H1 (cell line): Measurements from ENCODE around the gene ATXN7. TPM values are rescaled to one million over a fixed set of nuclear protein-coding genes. Genes with fewer than 3 reads are reported as not detected.

Experiments used
- CTCF ChIA-PET: fragments of 300-600 bp; sonication (Branson Sonifier 250); formaldehyde crosslinking; loops from one replicate; lab custom pipeline; 2021; ENCODE audit not compliant: partially characterized antibody; lab: Charles Lee
- POLR2A ChIA-PET: fragments of 300-600 bp; sonication (Branson Sonifier 250); formaldehyde crosslinking; loops from one replicate; lab custom pipeline; 2021; ENCODE audit warnings: inconsistent platforms; ENCODE audit not compliant: partially characterized antibody; lab: Charles Lee
- DNase-seq, 2 experiments: peaks; one replicate each; pipeline versions ENCODE4 v3.0.0 to v3.0.0-alpha.2; 2010 to 2022; ENCODE audit warnings: low spot score in 2 of 2, low read depth in 1 of 2, mixed read lengths in 1 of 2
- FAIRE-seq: peaks from 2 replicates; lab custom pipeline; 2011; peaks lifted over from hg19 to GRCh38; lab: Jason Lieb, UNC
- H2AFZ ChIP-seq: 2 replicates; pipeline ENCODE4 v1.8.1; 2012; ENCODE audit warnings: low read length, inconsistent platforms
- H2AK5ac ChIP-seq: 2 replicates; pipeline ENCODE4 v1.6.1; 2013; ENCODE audit warnings: low read depth, low read length
- H2BK120ac ChIP-seq: replicated peaks from 2 replicates; pipeline ENCODE3; 2013; ENCODE audit warnings: low read depth, low read length, inconsistent platforms
- H2BK12ac ChIP-seq: 2 replicates; pipeline ENCODE4 v1.6.1; 2013; ENCODE audit warnings: low read depth, low read length
- H2BK15ac ChIP-seq: 2 replicates; pipeline ENCODE4 v1.6.1; 2013; ENCODE audit warnings: low read length
- H2BK20ac ChIP-seq: 2 replicates; pipeline ENCODE4 v1.6.1; 2013; ENCODE audit warnings: low read length
- H2BK5ac ChIP-seq: 2 replicates; pipeline ENCODE4 v1.6.1; 2013; ENCODE audit warnings: low read depth, low read length
- H3K14ac ChIP-seq: 2 replicates; pipeline ENCODE4 v1.6.1; 2013; ENCODE audit warnings: inconsistent platforms; ENCODE audit not compliant: insufficient read length
- H3K18ac ChIP-seq: 2 replicates; pipeline ENCODE4 v1.6.1; 2013; ENCODE audit warnings: low read length; ENCODE audit errors: extremely low read depth
- H3K23ac ChIP-seq: 2 replicates; pipeline ENCODE4 v1.6.1; 2013; ENCODE audit warnings: inconsistent platforms; ENCODE audit not compliant: insufficient read length
- H3K23me2 ChIP-seq: 2 replicates; pipeline ENCODE4 v1.6.1; 2013; ENCODE audit warnings: low read depth, low read length
- H3K27ac ChIP-seq: 2 replicates; pipeline ENCODE4 v1.6.1; 2011; ENCODE audit warnings: low read depth, low read length, inconsistent platforms
- H3K27me3 ChIP-seq, 4 experiments: replicated peaks in 1 of 4; 1 replicate in 1 of 4; 2 replicates in 3 of 4; pipeline versions ENCODE4 v1.6.1 to v1.8.1; 2011 to 2013; ENCODE audit warnings: low read length in 3 of 4, mild to moderate bottlenecking in 3 of 4, inconsistent platforms in 2 of 4, mixed read lengths in 2 of 4, moderate library complexity in 1 of 4; ENCODE audit not compliant: control insufficient read depth in 3 of 4, insufficient read depth in 3 of 4; ENCODE audit errors: extremely low read depth in 1 of 4
- H3K36me3 ChIP-seq, 4 experiments: 2 replicates each; pipeline versions ENCODE4 v1.6.1 to v1.8.1; 2011 to 2013; ENCODE audit warnings: mild to moderate bottlenecking in 4 of 4, low read length in 3 of 4, moderate library complexity in 2 of 4, control low read depth in 1 of 4, inconsistent platforms in 1 of 4; ENCODE audit not compliant: insufficient read depth in 4 of 4, control insufficient read depth in 2 of 4
- H3K4ac ChIP-seq: replicated peaks from 2 replicates; pipeline ENCODE3; 2013; ENCODE audit warnings: low read length, low read depth, mixed read lengths, inconsistent platforms; ENCODE audit not compliant: insufficient read length
- H3K4me1 ChIP-seq, 4 experiments: replicated peaks in 1 of 4; 1 replicate in 1 of 4; 2 replicates in 3 of 4; pipeline versions ENCODE4 v1.6.1 to v1.8.1; 2011 to 2013; ENCODE audit warnings: low read length in 3 of 4, inconsistent platforms in 2 of 4, mixed read lengths in 1 of 4; ENCODE audit not compliant: insufficient read depth in 4 of 4, control insufficient read depth in 3 of 4
- H3K4me2 ChIP-seq, 2 experiments: 2 replicates each; pipeline versions ENCODE4 v1.6.1 to v1.8.1; 2011 to 2013; ENCODE audit warnings: low read depth in 2 of 2, low read length in 2 of 2, control low read depth in 1 of 2, inconsistent platforms in 1 of 2, mild to moderate bottlenecking in 1 of 2; ENCODE audit not compliant: insufficient read depth in 1 of 2
- H3K4me3 ChIP-seq, 4 experiments: fragments of 200-600, 300-600 bp in 1 of 4; sonication (generic), shearing (Covaris generic), sonication (Bioruptor Twin) in 1 of 4; 2 replicates each; pipeline versions ENCODE4 v1.5.1 to v1.8.1; 2011 to 2016; ENCODE audit warnings: low read length in 4 of 4, low read depth in 3 of 4, control low read depth in 2 of 4, inconsistent platforms in 2 of 4, mild to moderate bottlenecking in 2 of 4, mixed read lengths in 1 of 4, moderate library complexity in 1 of 4; ENCODE audit not compliant: insufficient read depth in 2 of 4; ENCODE audit errors: extremely low read depth in 1 of 4
- H3K56ac ChIP-seq: replicated peaks from 2 replicates; pipeline ENCODE3; 2013; ENCODE audit warnings: low read depth, mild to moderate bottlenecking, mixed read lengths, low read length, inconsistent platforms; ENCODE audit not compliant: insufficient read length
- H3K79me1 ChIP-seq: 2 replicates; pipeline ENCODE4 v1.6.1; 2013; ENCODE audit warnings: low read depth, low read length, control low read depth
- H3K79me2 ChIP-seq, 2 experiments: 2 replicates each; pipeline versions ENCODE4 v1.6.1 to v1.8.1; 2012 to 2013; ENCODE audit warnings: low read length in 2 of 2, mild to moderate bottlenecking in 2 of 2, inconsistent platforms in 1 of 2; ENCODE audit not compliant: insufficient read depth in 2 of 2, control insufficient read depth in 1 of 2
- H3K9ac ChIP-seq, 4 experiments: replicated peaks in 1 of 4; 1 replicate in 1 of 4; 2 replicates in 3 of 4; pipeline versions ENCODE4 v1.6.1 to v1.8.1; 2011 to 2013; ENCODE audit warnings: low read depth in 3 of 4, low read length in 3 of 4, control low read depth in 2 of 4, mild to moderate bottlenecking in 2 of 4, moderate library complexity in 2 of 4, inconsistent platforms in 1 of 4; ENCODE audit errors: extremely low read depth in 1 of 4
- H3K9me3 ChIP-seq, 2 experiments: 2 replicates each; pipeline versions ENCODE4 v1.6.1 to v1.8.1; 2012 to 2013; ENCODE audit warnings: mild to moderate bottlenecking in 2 of 2, moderate library complexity in 2 of 2, control low read depth in 1 of 2, inconsistent platforms in 1 of 2, low read depth in 1 of 2, low read length in 1 of 2, mixed read lengths in 1 of 2; ENCODE audit not compliant: insufficient read depth in 2 of 2
- H4K20me1 ChIP-seq, 2 experiments: replicated peaks in 1 of 2; 2 replicates each; pipeline versions ENCODE3 to v1.8.1; 2011 to 2013; ENCODE audit warnings: inconsistent platforms in 2 of 2, low read length in 2 of 2, mild to moderate bottlenecking in 1 of 2; ENCODE audit not compliant: insufficient read depth in 2 of 2, control insufficient read depth in 1 of 2
- H4K5ac ChIP-seq: 2 replicates; pipeline ENCODE4 v1.6.1; 2013; ENCODE audit warnings: low read length, low read depth, mixed read lengths, inconsistent platforms; ENCODE audit not compliant: insufficient read length
- H4K8ac ChIP-seq: 2 replicates; pipeline ENCODE4 v1.8.0; 2013; ENCODE audit warnings: mild to moderate bottlenecking, moderate library complexity, low read length, inconsistent platforms; ENCODE audit not compliant: insufficient read depth; ENCODE audit errors: extremely low read depth
- H4K91ac ChIP-seq: replicated peaks from 2 replicates; pipeline ENCODE3; 2013; ENCODE audit warnings: low read length, mixed read lengths, inconsistent platforms; ENCODE audit not compliant: insufficient read length
- GTF2F1 ChIP-seq: IDR thresholded peaks from 2 replicates; pipeline ENCODE4 v1.6.1; 2012; ENCODE audit warnings: low read depth, low read length, improper control_type of control experiment, borderline replicate concordance
- POLR2AphosphoS5 ChIP-seq: IDR thresholded peaks from 2 replicates; pipeline ENCODE4 v1.6.1; 2011; ENCODE audit warnings: low read depth, low read length
- SAP30 ChIP-seq: fragments of 300-600 bp; sonication (generic); IDR thresholded peaks from 2 replicates; pipeline ENCODE4 v1.7.1; 2012; ENCODE audit warnings: low read length, moderate library complexity, mild to moderate bottlenecking, inconsistent platforms; ENCODE audit not compliant: insufficient read depth, insufficient replicate concordance
- SIN3A ChIP-seq, 2 experiments: IDR thresholded peaks in 1 of 2; conservative IDR thresholded peaks in 1 of 2; 2 replicates each; pipeline ENCODE4 v1.6.1; 2011 to 2012; ENCODE audit warnings: low read length in 2 of 2, improper control_type of control experiment in 1 of 2, low read depth in 1 of 2, mild to moderate bottlenecking in 1 of 2
- SP2 ChIP-seq: IDR thresholded peaks from 2 replicates; pipeline ENCODE4 v1.6.1; 2012; ENCODE audit warnings: mild to moderate bottlenecking, low read length, inconsistent platforms
- WGBS, 2 experiments: shearing (Covaris generic) in 1 of 2; methylation state at CpG; one replicate each; pipeline versions ENCODE4 v1.1.6 to v1.1.7; 2013 to 2015; ENCODE audit warnings: low lambda C conversion rate in 2 of 2, mixed read lengths in 2 of 2, inconsistent platforms in 1 of 2, low coverage in 1 of 2, missing lambda C conversion rate in 1 of 2; ENCODE audit not compliant: insufficient replicate concordance in 2 of 2, insufficient coverage in 1 of 2, insufficient read length in 1 of 2; ENCODE audit errors: extremely low coverage in 1 of 2, missing lambda C conversion rate in 1 of 2; 5-methylcytosine and 5-hydroxymethylcytosine counted together
- polyA plus RNA-seq, 7 experiments: library from polyadenylated mRNA; depleted of rRNA in 3 of 7; stranded (reverse) in 5 of 7; unstranded in 2 of 7; fragments of >200 nt in 5 of 7; fragments of 200-250 nt in 2 of 7; gene quantifications; 1 replicate in 5 of 7; 2 replicates in 1 of 7; 4 replicates in 1 of 7; pipeline versions ENCODE4 v1.2.1 to v1.2.3, GENCODE V29; 2011 to 2013; ENCODE audit warnings: missing spikeins in 2 of 7, mixed read lengths in 2 of 7
- total RNA-seq: library from RNA; stranded (reverse); fragmentation: NEBNext Ultra II Directional; extraction: Animal tissue kit (Norgen Biotek cat#: 25700); gene quantifications from 2 replicates; pipeline ENCODE4 v1.2.1, GENCODE V29; 2021
- TF ChIP-seq, protein P1 (sequence below): IDR thresholded peaks from 2 replicates; pipeline ENCODE4 v1.6.1; 2012; ENCODE audit warnings: inconsistent platforms
- TF ChIP-seq, protein P2 (sequence below): IDR thresholded peaks from 2 replicates; pipeline ENCODE4 v1.6.1; 2012; ENCODE audit warnings: inconsistent platforms

Gene ATXN7
- total and polyA plus RNA-seq, 2 of the 8 experiments (the other 6 are each of a cell fraction or from before 2014, with no cell fraction given), result 15.5 to 16.8 TPM

DNA sequence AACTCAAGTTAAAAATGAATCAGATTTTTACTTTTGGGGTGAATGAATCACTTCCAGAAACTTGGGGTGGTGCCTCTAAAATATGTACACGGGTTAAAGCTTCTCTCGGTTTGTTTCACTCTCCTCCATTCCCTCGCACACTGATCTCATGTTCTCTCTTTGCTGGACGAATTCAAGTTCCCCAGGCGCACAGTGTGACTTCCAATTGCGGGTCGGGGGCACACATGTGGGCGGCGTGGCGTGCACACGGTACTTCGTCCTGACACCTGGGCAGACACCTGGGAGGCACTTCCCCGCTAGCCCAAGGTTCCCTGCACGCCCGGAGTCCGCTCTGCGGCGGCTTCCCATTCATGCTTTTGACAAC lies 47.8 kb downstream of the ATXN7 start:
- Histone ChIP-seq H4K20me1 (peaks cover 0 to 1% of the 10 kb centered on the region in 2 experiments), H2BK5ac (no peak overlapping the region; the same call in 1 of the 2 replicates), H3K4me2 (peak overlapping the region; percentile 80 to 93), H2AFZ (no peak overlapping the region), H3K9me3 (no peaks in the 10 kb centered on the region), H4K5ac (no peak overlapping the region), H2BK12ac (no peak overlapping the region), H3K18ac (0 out of 2 replicates have a peak overlapping the region, but pooled peaks have one; percentile 6), H3K56ac (no peak overlapping the region), H3K4me1 (peaks cover 0 to 2% (median 0%) of the 10 kb centered on the region in 4 experiments; a peak in 3 of 7 replicates), H3K23ac (no peak overlapping the region), H3K27ac (no peak overlapping the region), H4K91ac (no peak overlapping the region), H3K23me2 (peaks cover 6% of the 10 kb centered on the region), H3K14ac (no peak overlapping the region), H3K27me3 (no peaks in the 10 kb centered on the region), H3K4me3 (peak overlapping the region; percentile 64 to 79 (median 74)), H2BK20ac (no peak overlapping the region), H2BK120ac (no peak overlapping the region), H3K36me3 (no peaks in the 10 kb centered on the region), H3K79me2 (0 out of 4 replicates have a peak, but pooled peaks cover 0 to 2% of the 10 kb centered on the region in 2 experiments), H3K9ac (peak overlapping the region; percentile 26 to 52 (median 34); a peak in 3 of 7 replicates), H2AK5ac (no peak overlapping the region), H3K79me1 (no peaks in the 10 kb centered on the region), H2BK15ac (no peak overlapping the region), H3K4ac (no peak overlapping the region), H4K8ac (no peak overlapping the region)
- ChIA-PET POLR2A (interaction anchor here (0.8 to 1.8 kb wide), 11 partner anchors 9 to 49 kb away, joined by 3 to 5 read pairs (median 3); no protein-coding TSS in a partner anchor), CTCF (interaction anchor here (0.9 kb wide), 1 partner anchor 32 kb away, joined by 3 read pairs; no protein-coding TSS in a partner anchor)
- TF ChIP-seq, protein P1, sequence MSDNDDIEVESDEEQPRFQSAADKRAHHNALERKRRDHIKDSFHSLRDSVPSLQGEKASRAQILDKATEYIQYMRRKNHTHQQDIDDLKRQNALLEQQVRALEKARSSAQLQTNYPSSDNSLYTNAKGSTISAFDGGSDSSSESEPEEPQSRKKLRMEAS, result peak; percentile 44
- TF ChIP-seq, protein P2, sequence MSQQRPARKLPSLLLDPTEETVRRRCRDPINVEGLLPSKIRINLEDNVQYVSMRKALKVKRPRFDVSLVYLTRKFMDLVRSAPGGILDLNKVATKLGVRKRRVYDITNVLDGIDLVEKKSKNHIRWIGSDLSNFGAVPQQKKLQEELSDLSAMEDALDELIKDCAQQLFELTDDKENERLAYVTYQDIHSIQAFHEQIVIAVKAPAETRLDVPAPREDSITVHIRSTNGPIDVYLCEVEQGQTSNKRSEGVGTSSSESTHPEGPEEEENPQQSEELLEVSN, result peak; percentile 63; the same call in 1 of the 2 replicates
- TF ChIP-seq POLR2AphosphoS5 (no peak), SIN3A (conservative IDR thresholded peaks at IDR 0.05 in 1 of 2, IDR thresholded peaks at IDR 0.05 in 1 of 2; ENCODE audit: low read depth in 1 of 2, low read length in 2 of 2) (0 out of 4 replicates have a peak, but pooled peaks of 1 of the 2 experiments have one; percentile 40), SP2 (no peak), SAP30 (peak; percentile 50), GTF2F1 (no peak)
- 1% methylated on average over 18 of the region's 18 CpGs; no CpG with 5 or more reads in 1 of the 2 experiments for WGBS, 2 experiments
- DNase-seq, result no peak
- FAIRE-seq, result no peak
